Stimulated activated CD8-positive, alpha-beta memory T cell treated with anti-CD3 and anti-CD28 coated beads, Interleukin-4, amount 100 ng/mL, for 4 hours (primary cell): ENCODE data around the gene CXCL6.

Experiments used
- DNase-seq, 2 donors: peaks; one replicate each; pipeline ENCODE4 v3.0.0-alpha.2; 2020; ENCODE audit warnings: low read depth in 2 of 2, low spot score in 1 of 2

Gene CXCL6

DNA sequence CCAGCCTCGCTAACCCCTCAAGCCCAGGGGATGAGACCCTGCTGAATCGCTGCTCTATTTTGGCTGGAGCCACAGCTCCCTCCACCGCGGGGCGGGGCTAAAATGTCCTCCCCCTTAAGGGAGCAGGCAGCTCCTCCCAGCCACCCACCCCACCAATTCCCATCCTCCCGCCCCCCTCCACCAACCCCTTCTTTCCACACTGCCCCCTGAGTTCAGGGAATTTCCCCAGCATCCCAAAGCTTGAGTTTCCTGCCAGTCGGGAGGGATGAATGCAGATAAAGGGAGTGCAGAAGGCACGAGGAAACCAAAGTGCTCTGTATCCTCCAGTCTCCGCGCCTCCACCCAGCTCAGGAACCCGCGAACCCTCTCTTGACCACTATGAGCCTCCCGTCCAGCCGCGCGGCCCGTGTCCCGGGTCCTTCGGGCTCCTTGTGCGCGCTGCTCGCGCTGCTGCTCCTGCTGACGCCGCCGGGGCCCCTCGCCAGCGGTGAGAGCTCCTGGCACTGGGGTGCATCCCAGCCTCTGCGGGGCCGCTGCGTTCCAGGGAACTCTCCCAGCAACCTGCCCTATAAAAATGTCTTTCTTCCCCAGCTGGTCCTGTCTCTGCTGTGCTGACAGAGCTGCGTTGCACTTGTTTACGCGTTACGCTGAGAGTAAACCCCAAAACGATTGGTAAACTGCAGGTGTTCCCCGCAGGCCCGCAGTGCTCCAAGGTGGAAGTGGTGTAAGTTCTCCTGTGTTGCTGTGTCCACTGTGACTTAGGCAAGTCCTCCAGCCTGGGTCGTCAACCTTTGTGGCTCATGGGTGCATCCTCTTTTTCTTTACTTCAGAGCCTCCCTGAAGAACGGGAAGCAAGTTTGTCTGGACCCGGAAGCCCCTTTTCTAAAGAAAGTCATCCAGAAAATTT lies at the start of gene CXCL6:
CXCL6 (plus strand) TSS at position 306 of the 907 bp plus-strand sequence; CDS start at position 379, 73 bp downstream.
- no peak for DNase-seq

DNA sequence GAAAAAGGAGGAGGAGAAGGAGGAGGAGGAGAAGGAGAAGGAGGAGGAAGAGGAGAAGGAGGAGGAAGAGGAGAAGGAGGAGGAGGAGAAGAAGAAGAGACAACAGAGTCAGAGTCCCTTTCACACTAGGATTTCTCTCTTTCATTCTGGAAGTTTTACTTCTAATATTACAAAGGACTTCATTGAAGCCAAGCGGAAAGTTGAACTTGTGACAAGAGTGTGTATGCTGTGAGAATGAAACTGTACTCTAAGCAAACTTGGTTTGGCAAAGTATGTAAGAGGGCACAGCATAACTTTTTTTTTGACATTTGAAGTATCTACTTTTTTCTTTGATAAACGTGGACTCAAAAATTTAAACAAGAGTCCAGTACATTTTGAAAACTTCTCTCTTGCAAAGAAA lies 48.1 kb upstream of the CXCL6 start:
- DNase-seq: no peak

DNA sequence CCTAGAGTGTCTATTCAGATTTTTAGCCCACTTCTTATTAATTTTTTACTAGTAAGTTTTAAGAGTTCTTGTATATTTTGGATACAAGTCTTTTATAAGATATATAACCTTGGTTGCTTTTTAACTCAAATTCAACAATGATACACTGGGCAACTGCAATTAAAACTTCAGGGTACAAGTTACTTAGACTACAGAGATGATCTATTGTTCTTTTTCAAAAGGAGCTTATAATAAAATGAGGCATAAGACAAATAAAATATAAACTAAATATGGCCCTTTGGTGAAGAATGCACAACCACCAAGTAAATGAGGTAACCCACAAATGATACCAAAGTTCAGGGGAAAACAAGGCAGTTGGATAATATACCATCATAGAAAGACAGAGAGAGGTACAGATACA lies 37.6 kb upstream of the CXCL6 start:
- no peak for DNase-seq

DNA sequence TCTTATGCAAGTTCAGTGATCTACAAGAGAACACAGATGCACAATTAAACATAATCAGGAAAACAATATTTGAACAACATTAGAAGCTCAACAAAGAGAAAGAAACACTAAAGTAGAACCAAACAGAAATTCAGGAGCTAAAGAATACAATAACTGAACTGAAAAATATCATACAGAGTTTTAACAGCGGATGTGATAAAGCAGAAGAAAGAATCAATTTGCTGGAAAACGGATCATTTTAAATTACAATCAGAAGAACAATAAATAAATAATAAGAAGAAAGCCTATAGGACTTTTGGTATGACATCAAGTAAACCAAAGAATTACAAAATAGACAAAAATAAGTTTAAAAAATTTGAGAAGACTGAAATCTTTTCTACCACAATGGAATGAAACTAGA lies 36.3 kb upstream of the CXCL6 start:
- no peak for DNase-seq

DNA sequence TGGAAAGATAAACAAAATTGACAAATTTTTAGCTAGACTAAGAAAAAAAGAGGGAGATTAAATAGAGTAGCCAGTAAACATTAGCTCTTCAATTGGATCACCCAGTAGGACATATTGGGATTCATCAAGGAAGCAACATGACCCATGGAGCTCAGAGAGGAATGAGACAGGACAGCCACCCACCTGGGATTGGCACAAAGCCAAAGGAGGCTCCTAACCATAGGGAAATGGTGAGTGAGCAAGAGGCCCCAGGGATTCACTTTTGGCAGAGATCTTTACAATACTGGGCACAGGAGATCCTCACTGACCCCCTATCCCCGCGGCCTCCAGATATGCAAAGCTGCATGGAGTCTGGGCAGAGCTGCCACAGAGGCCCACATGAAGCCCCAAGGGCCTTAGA lies 34.8 kb upstream of the CXCL6 start:
- DNase-seq: no peak

DNA sequence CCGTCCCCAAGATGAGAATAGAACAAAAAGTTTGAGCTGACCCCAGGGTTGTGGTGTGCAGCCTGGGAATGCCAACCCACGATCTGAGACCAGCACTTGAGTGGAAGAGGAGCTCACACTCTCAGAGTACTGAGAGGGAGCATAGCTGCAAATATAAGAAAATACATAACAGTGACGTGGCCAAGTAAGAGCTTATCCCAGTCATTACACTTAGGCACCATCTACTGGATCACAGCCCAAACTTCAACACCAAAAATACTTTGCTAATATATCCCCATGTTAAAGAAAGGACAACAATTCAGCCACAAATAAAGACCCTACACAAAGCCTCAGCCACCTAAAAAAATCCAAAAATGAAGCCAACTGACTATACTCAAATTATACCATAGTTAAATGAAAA lies 33.3 kb upstream of the CXCL6 start:
- DNase-seq: no peak

DNA sequence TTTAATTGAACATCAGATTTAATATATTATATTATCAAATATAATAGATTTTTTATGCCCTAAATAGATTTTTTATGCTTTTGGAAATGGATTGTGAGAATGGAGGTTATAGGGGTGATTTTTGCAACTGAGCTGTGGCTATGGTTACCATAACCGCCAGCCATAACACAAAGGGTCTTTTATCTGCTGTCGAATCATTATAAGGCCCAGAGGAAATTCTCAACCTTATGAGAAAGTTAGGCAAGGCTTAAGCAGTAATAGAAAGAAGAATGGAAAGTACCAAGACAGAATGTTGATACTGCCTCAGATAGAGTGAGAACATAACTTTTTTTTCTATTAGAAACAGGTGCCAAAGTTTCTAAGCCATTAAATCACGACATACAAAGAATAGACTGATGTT lies 26.3 kb upstream of the CXCL6 start:
- DNase-seq: no peak

DNA sequence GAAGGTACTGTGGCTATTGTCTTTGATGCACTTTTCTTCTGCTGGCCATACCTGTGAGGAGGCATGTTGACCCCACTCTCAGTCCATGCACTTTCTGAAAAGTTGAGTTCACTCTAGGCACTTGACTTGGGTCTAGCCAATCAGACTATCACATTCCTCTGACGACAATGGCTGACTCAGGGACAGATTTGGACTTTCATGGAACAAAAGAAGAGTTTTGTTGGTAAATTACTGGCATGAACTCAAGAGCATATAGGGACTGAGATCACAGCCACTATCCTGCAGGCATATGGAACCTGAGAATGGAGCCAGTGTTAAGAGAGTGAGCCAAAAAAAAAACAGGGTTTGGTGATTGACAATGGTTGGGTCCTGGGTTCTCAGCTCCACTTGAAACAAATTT lies 24.6 kb upstream of the CXCL6 start:
- DNase-seq: no peak

DNA sequence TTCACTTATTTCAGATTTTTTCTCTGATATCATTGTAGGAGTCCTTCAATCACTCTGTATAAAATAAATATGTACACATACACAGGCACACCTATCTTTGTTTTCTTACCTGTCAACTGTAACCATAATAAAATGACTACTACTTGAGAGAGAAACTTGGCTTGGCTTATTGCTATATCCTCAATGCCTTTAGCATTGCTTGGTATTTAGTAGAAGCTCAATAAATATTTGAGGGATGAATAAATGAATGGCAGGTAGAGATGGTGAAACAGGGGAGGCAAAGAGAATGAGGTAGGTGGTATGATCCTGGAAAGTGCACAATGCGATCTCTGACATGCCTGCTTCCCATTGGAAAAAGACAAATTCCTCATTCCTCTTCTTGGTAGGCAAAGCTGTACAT lies 21.8 kb upstream of the CXCL6 start:
- no peak for DNase-seq

DNA sequence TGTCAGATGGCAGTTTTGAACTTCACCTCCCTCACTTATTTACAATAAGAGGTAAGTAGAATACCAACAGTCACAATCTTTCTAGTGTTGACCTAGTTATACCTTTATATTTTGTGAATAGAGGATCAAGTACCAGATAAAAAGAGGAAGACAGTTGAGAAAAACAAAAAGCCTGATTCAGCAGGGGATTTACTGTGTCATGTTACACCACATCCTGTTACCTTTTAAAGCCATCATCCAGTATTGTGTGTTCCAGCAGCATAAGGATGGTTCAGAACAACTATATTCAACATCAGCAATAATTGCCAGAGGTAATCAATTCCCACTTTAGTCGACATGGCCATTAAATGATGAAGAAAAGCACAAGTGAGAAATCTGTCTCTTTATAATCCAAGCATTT lies 21.3 kb upstream of the CXCL6 start:
- DNase-seq: no peak

DNA sequence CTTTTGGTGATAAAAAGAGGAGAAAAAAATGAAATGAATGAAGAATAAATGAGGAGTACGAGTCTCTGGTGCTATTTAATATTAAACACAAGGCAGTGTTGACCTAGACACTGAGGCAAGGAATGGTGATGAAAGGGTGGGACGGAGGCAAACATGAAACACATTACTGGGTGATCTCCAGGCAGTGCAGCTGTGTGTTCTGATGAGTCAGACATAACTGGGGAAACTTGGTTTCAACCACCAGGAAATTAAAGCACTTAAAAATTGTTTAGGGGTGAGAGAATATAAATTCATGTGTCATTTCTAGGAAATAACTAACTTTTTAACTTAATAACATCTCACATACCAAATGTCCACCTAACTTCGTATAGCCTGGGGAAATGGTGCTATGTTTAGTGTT lies 19.7 kb upstream of the CXCL6 start:
- DNase-seq: no peak

DNA sequence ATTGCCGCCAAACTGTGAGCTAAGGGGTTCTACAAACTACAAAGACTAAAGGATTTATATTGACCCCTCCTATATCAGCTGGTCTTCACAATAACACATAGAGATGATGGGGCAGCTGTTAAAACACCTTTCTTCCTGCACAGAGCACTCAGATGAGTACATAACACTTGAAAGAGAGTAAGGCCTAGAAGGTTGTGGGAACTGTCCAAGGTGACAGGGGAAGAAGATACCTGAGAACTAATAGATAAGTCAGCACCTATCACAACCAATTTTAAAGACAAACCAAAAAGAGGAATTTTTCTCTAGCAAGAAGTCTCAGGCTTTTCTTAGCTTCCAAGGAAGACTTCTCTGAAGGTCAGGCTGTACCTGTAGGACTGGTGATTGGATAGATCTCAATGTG lies 19.1 kb upstream of the CXCL6 start:
- DNase-seq: no peak

DNA sequence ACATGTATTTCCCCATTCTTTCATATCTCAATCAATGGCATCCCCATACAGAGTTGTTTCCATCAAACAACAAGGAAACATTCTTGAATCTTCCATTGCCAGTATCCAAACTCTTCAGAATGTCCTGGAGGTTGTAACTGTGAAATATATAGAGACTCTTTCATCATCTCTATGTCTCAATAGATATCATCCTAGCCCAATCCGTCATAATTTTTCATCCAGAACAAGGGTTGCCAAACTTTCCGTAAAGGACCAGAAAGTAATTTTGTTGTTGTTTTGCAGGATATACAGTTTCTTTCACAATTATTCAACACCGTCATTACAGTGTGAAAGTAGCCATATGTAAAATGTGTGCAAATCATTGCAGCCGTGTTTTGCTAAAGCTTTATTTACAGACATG lies 15.2 kb upstream of the CXCL6 start:
- DNase-seq: no peak

DNA sequence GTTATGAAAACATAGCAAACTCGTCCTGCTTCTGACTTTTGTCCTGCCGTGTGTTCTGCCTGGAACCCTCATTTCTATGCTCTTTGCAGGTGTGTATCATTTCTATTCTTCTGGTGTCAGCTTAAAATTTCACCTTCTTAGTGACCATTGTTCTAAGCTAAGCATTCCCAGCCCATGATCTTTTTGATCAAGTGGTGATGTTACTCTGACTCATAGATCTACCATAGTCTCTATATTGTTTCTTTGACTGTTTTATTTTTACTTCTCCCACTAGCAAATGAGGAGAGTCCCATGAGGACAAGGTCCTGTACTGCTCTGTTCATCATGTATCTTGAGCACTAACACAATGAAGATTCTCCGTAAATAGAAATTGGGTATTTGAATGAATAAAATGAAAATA lies 14.1 kb upstream of the CXCL6 start:
- DNase-seq: no peak

DNA sequence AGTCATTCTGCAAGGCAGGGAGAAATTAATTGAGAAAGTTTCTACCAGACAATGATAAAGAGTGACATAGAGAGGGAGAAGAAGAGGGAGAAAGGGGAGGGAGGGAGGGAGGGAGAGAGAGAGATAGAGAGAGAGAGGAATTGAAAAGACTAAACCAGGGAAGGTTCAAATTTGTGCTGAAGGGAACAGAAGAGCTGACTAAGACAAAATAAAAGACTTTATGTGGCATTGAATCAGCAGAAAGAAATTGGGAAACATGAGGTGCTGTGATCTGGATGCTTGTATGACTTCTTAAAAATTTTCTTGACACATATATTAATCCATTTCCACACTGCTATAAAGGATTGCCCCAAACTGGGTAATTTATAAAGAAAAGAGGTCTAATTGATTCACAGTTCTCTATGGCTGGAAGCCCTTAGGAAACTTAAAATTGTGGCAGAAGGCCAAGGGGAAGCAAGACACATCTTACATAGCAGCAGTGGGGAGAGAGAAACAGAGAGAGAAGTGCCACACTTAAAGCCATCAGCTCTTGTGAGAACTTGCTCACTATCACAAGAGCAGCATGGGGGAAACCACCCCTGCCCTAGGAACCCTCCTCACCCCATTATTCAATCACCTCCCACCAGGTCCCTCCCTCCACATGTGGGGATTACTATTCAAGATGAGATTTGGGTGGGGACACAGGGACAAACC lies 13.5 kb upstream of the CXCL6 start:
- no peak for DNase-seq

DNA sequence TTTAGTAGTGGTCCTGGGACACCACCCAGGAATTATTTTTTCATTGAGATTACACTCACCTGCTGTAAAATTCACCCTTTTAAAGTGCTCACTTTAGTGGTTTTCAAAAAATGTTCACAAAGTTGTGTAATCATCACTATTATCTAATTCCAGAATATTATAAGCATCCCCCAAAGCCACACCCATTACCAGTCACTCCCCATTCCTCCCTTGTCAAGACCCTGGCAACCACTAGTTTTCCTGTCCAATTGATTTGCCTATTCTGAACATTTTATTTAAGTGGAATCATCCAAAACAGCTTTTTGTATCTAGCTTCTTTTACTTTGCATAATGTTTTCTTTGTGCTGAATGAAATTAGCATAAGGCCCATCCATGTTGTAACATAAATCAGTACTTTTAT lies 12.7 kb upstream of the CXCL6 start:
- no peak for DNase-seq

DNA sequence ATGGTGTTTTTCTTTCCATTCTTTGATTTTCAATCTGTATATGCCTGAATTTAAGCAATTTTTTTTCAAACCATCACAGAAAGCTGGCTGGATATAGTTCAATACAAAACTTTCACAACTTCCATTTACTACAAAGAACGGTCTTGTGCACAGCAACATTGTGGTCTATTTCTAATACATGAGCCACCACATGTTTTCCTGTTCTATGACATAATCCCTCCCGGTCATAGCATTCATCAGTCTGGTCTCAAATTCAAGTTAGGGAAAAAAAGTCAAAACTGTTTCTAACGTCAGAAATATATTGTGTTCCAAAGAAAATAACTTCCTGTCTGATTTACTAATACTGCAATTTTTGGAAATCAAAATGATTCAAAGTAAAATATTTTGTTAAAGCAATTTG lies 7.5 kb upstream of the CXCL6 start:
- DNase-seq: no peak

DNA sequence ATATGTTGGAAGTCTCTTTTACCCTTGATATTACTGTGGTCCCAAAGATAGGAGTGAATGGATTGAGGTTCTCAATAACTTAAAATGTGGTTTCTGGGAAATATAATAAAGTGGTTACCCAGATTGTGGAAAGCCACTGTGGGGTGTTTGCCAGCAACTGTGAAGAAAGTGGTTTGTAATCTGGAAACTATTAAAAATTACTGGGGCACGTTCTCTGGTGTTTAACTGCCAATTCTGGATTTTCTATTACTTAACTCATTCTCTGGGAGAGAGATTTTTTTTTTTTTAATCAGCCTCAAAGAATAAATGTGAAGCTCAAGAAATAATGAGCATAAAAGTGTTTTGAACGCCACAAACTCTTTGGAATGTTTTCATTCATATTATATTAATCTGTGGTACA lies 4.9 kb upstream of the CXCL6 start:
- no peak for DNase-seq

DNA sequence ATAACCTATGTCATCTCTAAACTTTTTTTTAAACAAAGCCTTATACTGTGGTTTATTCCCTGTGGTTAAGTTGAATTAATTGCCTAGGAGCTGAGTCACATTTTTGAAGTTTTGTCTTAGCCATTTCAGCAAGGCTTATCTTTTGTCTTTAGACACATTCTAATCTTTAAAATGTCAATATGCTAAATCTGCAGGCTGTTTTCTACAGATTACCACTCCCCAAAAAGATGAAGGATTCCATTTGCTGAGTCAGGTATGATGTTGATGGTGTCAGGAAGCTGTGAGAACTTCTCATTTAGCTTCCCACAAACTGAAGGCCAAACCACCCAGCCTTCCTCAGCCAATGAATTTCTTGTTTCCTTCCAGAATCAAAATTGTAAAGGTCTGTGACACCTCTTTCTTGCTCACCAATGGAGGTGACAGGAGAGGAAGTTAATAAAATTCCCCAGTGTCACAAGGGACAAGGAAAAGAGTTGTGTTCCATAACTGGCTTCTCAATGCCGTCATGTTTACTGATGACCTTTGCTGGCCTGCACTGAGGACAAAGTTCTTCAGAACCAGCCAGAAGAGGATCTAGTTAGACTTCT lies 3.7 kb upstream of the CXCL6 start:
- no peak for DNase-seq

DNA sequence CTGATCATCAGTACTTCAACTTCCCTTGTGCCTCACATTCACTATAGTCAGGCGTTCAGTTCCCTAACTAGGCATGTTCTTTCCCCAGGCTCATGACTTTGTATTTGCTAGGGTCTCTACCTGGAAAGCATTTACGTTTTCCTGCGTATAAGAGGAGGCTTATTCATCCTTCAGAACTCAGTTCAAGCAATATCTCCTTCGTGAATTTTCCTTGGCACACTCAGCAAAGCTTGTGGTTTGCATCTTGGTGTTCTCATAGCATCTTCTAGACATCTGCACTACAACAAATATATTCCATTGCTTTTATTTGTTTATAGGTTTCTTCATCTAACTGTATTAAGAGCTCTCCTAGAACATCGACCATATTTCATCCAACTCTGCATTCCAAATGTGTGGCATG lies 2.6 kb downstream of the CXCL6 start:
- DNase-seq: no peak

DNA sequence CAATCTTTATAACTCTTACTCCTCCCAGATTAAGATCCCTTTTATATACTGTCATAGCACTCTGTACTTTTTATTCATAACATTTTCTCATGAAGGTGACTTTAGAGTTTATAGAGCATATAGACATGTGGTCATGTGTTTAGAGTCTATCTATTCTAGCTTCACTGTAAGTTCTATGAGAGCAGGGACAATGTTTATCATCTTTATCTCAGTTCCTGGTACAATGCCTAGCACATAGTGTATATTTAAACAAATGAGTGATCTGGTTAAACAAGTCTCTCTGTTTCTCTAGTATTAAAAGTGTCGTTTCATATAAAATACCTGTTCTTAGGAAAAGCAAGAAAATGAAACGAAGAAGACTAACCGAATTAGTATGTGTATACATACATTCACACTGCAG lies 3.2 kb downstream of the CXCL6 start:
- DNase-seq: no peak

DNA sequence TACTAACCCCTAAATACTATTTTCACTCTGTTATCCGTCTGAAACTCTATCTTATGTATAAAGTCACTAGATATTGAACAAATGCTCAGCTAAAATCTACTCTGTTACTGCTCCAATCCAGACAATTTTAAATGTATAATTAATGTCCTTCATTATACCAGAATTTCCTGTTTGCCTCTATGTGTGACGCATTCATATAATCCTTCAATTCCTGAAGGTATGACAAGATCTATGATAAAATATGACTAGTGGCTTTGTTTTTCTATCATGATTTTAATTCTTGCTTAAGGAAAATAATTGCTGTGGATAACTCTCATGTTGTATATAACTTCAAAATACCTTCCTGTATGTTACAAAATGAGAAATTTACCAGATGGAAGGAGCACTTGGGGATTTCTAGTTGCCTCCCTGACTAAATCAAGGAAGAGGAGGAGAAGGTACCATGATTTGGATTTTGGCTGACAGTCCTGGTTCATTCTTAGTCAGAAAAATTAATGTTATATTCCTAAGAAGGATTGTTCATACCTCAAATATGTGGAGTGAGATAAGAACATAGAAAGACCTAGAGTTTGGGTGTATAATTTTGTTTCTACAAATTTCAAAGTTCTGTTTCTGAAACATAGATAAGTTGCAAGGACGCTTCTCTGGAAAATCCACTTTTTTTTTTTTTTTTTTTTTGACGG lies 4.9 kb downstream of the CXCL6 start:
- no peak for DNase-seq
